Measurements from ENCODE around the gene PARK7. TPM values are rescaled to one million over a fixed set of nuclear protein-coding genes. Genes with fewer than 3 reads are reported as not detected.

Gene PARK7
- total RNA-seq, 1 experiment from 2014 or later, result 207 TPM

DNA sequence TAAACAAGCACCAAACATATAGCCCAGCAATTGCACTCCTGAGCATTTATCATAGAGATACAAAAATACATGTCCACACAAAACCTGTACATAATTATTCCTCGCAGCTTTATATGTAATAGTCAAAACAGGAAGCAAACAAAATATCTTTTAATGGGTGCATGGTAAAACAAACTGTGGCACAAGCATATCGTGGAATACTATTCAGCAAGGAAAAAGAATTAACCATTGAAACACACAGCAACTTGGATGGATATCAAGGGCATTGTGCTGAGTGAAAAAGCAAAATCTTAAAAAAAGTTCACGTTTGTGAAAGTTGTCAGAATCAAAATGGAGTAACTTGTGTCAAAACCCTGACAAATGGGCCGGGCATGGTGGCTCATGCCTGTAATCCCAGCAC is 33.3 kb upstream of the PARK7 start:
- Mint-ChIP-seq H3K4me3 (ENCODE audit: low read depth, unreplicated experiment) (no peak overlapping the region), H3K36me3 (ENCODE audit: insufficient read depth, unreplicated experiment) (no peaks in the 10 kb centered on the region), H3K4me1 (ENCODE audit: low read depth, unreplicated experiment) (no peaks in the 10 kb centered on the region), H3K27ac (ENCODE audit: unreplicated experiment) (no peak overlapping the region), H3K27me3 (ENCODE audit: unreplicated experiment) (peaks cover 7% of the 10 kb centered on the region), H3K9me3 (ENCODE audit: low read depth, unreplicated experiment) (no peaks in the 10 kb centered on the region)
- intact Hi-C loops (cut with micrococcal nuclease; ENCODE audit: unreplicated experiment), result no loop called here
- BruUV-seq (replicated peaks), result no TSS peak
- no peak for DNase-seq
- CTCF ChIA-PET, result no interaction called here
- TF ChIP-seq, protein P1, sequence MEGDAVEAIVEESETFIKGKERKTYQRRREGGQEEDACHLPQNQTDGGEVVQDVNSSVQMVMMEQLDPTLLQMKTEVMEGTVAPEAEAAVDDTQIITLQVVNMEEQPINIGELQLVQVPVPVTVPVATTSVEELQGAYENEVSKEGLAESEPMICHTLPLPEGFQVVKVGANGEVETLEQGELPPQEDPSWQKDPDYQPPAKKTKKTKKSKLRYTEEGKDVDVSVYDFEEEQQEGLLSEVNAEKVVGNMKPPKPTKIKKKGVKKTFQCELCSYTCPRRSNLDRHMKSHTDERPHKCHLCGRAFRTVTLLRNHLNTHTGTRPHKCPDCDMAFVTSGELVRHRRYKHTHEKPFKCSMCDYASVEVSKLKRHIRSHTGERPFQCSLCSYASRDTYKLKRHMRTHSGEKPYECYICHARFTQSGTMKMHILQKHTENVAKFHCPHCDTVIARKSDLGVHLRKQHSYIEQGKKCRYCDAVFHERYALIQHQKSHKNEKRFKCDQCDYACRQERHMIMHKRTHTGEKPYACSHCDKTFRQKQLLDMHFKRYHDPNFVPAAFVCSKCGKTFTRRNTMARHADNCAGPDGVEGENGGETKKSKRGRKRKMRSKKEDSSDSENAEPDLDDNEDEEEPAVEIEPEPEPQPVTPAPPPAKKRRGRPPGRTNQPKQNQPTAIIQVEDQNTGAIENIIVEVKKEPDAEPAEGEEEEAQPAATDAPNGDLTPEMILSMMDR (IDR thresholded peaks at IDR 0.05; ENCODE audit: unreplicated experiment), result no peak

DNA sequence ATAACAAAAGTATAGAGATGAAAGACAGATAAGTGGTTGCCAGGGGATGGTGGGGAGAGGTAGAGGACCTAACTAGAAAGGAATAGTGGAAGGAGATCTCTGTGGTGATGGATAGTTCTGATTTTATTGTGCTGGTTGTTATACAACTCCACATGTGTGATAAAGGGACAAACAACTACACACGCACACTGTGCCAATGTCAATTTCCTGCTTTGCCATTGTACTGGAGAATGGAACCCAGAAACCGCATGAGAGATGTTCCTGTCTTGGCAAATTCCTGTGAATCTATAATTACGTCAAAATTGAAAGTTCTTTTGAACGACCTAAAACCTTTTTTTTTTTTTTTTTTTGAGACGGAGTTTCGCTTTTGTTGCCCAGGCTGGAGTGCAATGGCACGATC is 31.9 kb upstream of the PARK7 start:
- Mint-ChIP-seq H3K36me3 (ENCODE audit: insufficient read depth, unreplicated experiment) (no peaks in the 10 kb centered on the region), H3K4me1 (ENCODE audit: low read depth, unreplicated experiment) (no peaks in the 10 kb centered on the region), H3K27me3 (ENCODE audit: unreplicated experiment) (peaks cover 7% of the 10 kb centered on the region), H3K9me3 (ENCODE audit: low read depth, unreplicated experiment) (no peaks in the 10 kb centered on the region), H3K27ac (ENCODE audit: unreplicated experiment) (no peak overlapping the region), H3K4me3 (ENCODE audit: low read depth, unreplicated experiment) (no peak overlapping the region)
- CTCF ChIA-PET, result no interaction called here
- no TSS peak for BruUV-seq (replicated peaks)
- intact Hi-C loops (cut with micrococcal nuclease; ENCODE audit: unreplicated experiment), result no loop called here
- TF ChIP-seq, protein P1 (IDR thresholded peaks at IDR 0.05; ENCODE audit: unreplicated experiment), result no peak
- no peak for DNase-seq

- no peak overlapping the region for H3K4me3 Mint-ChIP-seq (ENCODE audit: low read depth, unreplicated experiment)
- no peak for DNase-seq
- no peak overlapping the region for H3K27ac Mint-ChIP-seq (ENCODE audit: unreplicated experiment)
- no peaks in the 10 kb centered on the region for H3K4me1 Mint-ChIP-seq (ENCODE audit: low read depth, unreplicated experiment)
- TF ChIP-seq, protein P1 (IDR thresholded peaks at IDR 0.05; ENCODE audit: unreplicated experiment), result no peak
- intact Hi-C loops (cut with micrococcal nuclease; ENCODE audit: unreplicated experiment), result no loop called here
- CTCF ChIA-PET, result interaction anchor here (0.6 kb wide), 1 partner anchor 199 kb away, joined by 5 read pairs; no protein-coding TSS in a partner anchor
- peaks cover 7% of the 10 kb centered on the region for H3K27me3 Mint-ChIP-seq (ENCODE audit: unreplicated experiment)
- no peaks in the 10 kb centered on the region for H3K36me3 Mint-ChIP-seq (ENCODE audit: insufficient read depth, unreplicated experiment)
- no peaks in the 10 kb centered on the region for H3K9me3 Mint-ChIP-seq (ENCODE audit: low read depth, unreplicated experiment)
- BruUV-seq (replicated peaks), result no TSS peak
Measured at GRCh38 chr1:7930645-7931445, 30.7 kb upstream of the PARK7 start.

DNA sequence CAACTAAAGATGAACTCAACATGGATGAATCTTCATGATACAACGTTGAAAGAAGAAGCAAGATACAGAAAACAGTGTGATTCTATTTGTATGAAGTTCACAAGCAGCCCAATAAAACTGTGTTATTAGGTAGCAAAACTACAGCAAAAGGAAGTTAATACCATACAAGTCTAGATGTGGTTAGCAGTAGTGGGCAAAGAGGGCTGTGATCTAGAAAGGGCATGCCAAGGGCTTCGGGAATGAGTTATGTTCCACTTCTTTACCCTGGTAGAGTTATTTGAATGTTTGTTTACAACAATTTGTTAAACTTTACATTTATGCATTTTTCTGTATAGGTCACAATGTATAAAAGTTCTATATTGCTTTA is 30.1 kb upstream of the PARK7 start:
- no peak overlapping the region for H3K4me3 Mint-ChIP-seq (ENCODE audit: low read depth, unreplicated experiment)
- H3K36me3 Mint-ChIP-seq (ENCODE audit: insufficient read depth, unreplicated experiment), result no peaks in the 10 kb centered on the region
- TF ChIP-seq, protein P1 (IDR thresholded peaks at IDR 0.05; ENCODE audit: unreplicated experiment), result no peak
- no peaks in the 10 kb centered on the region for H3K4me1 Mint-ChIP-seq (ENCODE audit: low read depth, unreplicated experiment)
- no TSS peak for BruUV-seq (replicated peaks)
- H3K27ac Mint-ChIP-seq (ENCODE audit: unreplicated experiment), result no peak overlapping the region
- intact Hi-C loops (cut with micrococcal nuclease; ENCODE audit: unreplicated experiment), result no loop called here
- no peak for DNase-seq
- CTCF ChIA-PET, result interaction anchor here (0.6 kb wide), 1 partner anchor 200 kb away, joined by 5 read pairs; no protein-coding TSS in a partner anchor
- peaks cover 7% of the 10 kb centered on the region for H3K27me3 Mint-ChIP-seq (ENCODE audit: unreplicated experiment)
- no peaks in the 10 kb centered on the region for H3K9me3 Mint-ChIP-seq (ENCODE audit: low read depth, unreplicated experiment)

All from Calu3 (cell line).